ENCODE measurements around the gene RAB22A.
"Not testable (repeated sequence)": the region's sequence is repeated elsewhere in the genome, so short reads cannot be mapped to it uniquely, and the experiment has no call there.

RAB22A gene

GRCh38 chr20:58414786-58415185 lies 105.3 kb downstream of the RAB22A start:
- not testable (repeated sequence) for DNase-seq (ENCODE audit: low read depth)

- no peak for DNase-seq (ENCODE audit: low read depth)
Measured at GRCh38 chr20:58416057-58416456, 106.5 kb downstream of the RAB22A start.

- no peak for DNase-seq (ENCODE audit: low read depth)
Measured at GRCh38 chr20:58416835-58417234, 107.3 kb downstream of the RAB22A start.
